ENCODE data around the gene SERPINA9. TPM values are rescaled to one million over a fixed set of nuclear protein-coding genes. Genes with fewer than 3 reads are reported as not detected.

The SERPINA9 gene
- polyA plus RNA-seq, 1 donor (not counting 4 experiments of a cell fraction or from before 2014, with no cell fraction given), result 0.05 TPM

- Histone ChIP-seq H3K4me3 (ENCODE audit: control insufficient read depth in 2 of 3, extremely low read depth in 1 of 3, insufficient read depth in 2 of 3, low read depth in 1 of 3, low read length in 3 of 3) (no peak overlapping the region), H3K36me3 (ENCODE audit: control insufficient read depth in 2 of 2, extremely low read depth in 1 of 2, insufficient read depth in 2 of 2, low read length in 2 of 2) (no peaks in the 10 kb centered on the region), H3K27me3 (ENCODE audit: control insufficient read depth, extremely low read depth, insufficient read depth, low read length) (peaks cover 3% of the 10 kb centered on the region), H3K9ac (ENCODE audit: control insufficient read depth, extremely low read depth, insufficient read depth, low read length) (no peak overlapping the region), H3K4me2 (ENCODE audit: control insufficient read depth, extremely low read depth, insufficient read depth, low read depth, low read length) (no peak overlapping the region), H3K27ac (ENCODE audit: control insufficient read depth, insufficient read depth, low read length) (no peak overlapping the region), H3K9me1 (ENCODE audit: control insufficient read depth, extremely low read depth, insufficient read depth, low read length) (no peaks in the 10 kb centered on the region), H3K79me2 (ENCODE audit: control insufficient read depth, insufficient read depth, low read length) (no peaks in the 10 kb centered on the region), H3K4me1 (ENCODE audit: control insufficient read depth, extremely low read depth, insufficient read depth, low read length) (no peaks in the 10 kb centered on the region), H3K9me3 (ENCODE audit: control insufficient read depth, low read depth, low read length) (no peaks in the 10 kb centered on the region), H4K20me1 (ENCODE audit: control insufficient read depth, extremely low read depth, insufficient read depth, low read length) (no peaks in the 10 kb centered on the region), H2AFZ (ENCODE audit: control insufficient read depth, low read length) (no peak overlapping the region)
- FAIRE-seq (no peak), DNase-seq (ENCODE audit: low read depth, low spot score) (no peak)
- TF ChIP-seq EZH2 (IDR thresholded peaks at IDR 0.05; ENCODE audit: low read length) (no peak), CTCF (optimal IDR thresholded peaks at IDR 0.05 in 1 of 3, IDR thresholded peaks at IDR 0.05 in 1 of 3, conservative IDR thresholded peaks at IDR 0.05 in 1 of 3; ENCODE audit: extremely low read depth in 1 of 3, insufficient read depth in 2 of 3, low read length in 3 of 3) (no peak)
- dilution Hi-C loops (cut with MboI; ENCODE audit: extremely low pct_ligation_motif_present, low sequenced_read_pairs), result no loop called here
Measured at GRCh38 chr14:94491511-94491910, 15.5 kb upstream of the SERPINA9 start.

DNA sequence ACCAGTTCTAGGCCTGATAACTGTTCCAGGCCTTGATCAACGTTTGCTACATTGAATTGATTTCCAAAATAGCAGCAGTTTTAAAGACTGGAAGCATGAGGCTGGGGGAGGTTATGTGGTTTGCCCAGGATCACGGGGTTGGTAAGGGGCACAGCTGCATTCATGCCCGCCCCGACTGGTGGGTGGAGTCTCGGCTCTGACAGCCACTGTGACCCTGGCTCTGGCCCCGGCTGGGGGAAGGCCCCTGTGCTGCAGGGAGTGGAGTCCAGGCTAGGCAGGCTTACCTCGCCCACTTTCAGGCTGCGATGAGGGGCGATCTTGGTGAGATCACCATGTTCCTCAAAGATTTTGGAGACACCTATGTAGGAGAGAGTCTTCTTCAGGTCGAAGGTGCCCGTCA, 13.3 kb upstream of the SERPINA9 start:
- Histone ChIP-seq H3K9ac (ENCODE audit: control insufficient read depth, extremely low read depth, insufficient read depth, low read length) (no peak overlapping the region), H3K27me3 (ENCODE audit: control insufficient read depth, extremely low read depth, insufficient read depth, low read length) (peaks cover 3% of the 10 kb centered on the region), H3K9me3 (ENCODE audit: control insufficient read depth, low read depth, low read length) (no peaks in the 10 kb centered on the region), H3K4me3 (ENCODE audit: control insufficient read depth in 2 of 3, extremely low read depth in 1 of 3, insufficient read depth in 2 of 3, low read depth in 1 of 3, low read length in 3 of 3) (no peak overlapping the region), H3K4me1 (ENCODE audit: control insufficient read depth, extremely low read depth, insufficient read depth, low read length) (peaks cover 4% of the 10 kb centered on the region), H3K4me2 (ENCODE audit: control insufficient read depth, extremely low read depth, insufficient read depth, low read depth, low read length) (no peak overlapping the region), H2AFZ (ENCODE audit: control insufficient read depth, low read length) (no peak overlapping the region), H3K36me3 (ENCODE audit: control insufficient read depth in 2 of 2, extremely low read depth in 1 of 2, insufficient read depth in 2 of 2, low read length in 2 of 2) (no peaks in the 10 kb centered on the region), H3K9me1 (ENCODE audit: control insufficient read depth, extremely low read depth, insufficient read depth, low read length) (no peaks in the 10 kb centered on the region), H3K27ac (ENCODE audit: control insufficient read depth, insufficient read depth, low read length) (no peak overlapping the region), H4K20me1 (ENCODE audit: control insufficient read depth, extremely low read depth, insufficient read depth, low read length) (no peaks in the 10 kb centered on the region), H3K79me2 (ENCODE audit: control insufficient read depth, insufficient read depth, low read length) (no peaks in the 10 kb centered on the region)
- dilution Hi-C loops (cut with MboI; ENCODE audit: extremely low pct_ligation_motif_present, low sequenced_read_pairs), result no loop called here
- no peak for FAIRE-seq
- no peak for DNase-seq (ENCODE audit: low read depth, low spot score)
- no peak for TF ChIP-seq CTCF (optimal IDR thresholded peaks at IDR 0.05 in 1 of 3, IDR thresholded peaks at IDR 0.05 in 1 of 3, conservative IDR thresholded peaks at IDR 0.05 in 1 of 3; ENCODE audit: extremely low read depth in 1 of 3, insufficient read depth in 2 of 3, low read length in 3 of 3)
- no peak for TF ChIP-seq EZH2 (IDR thresholded peaks at IDR 0.05; ENCODE audit: low read length)
